T-helper 2 cell treated with Interferon-gamma antibody and Interleukin-4, amounts not matched to agents 100 ng/mL and 5 ng/mL, for 36 hours (primary cell): ENCODE data around the gene LDLRAP1. TPM values are rescaled to one million over a fixed set of nuclear protein-coding genes. Genes with fewer than 3 reads are reported as not detected.
"Not testable (repeated sequence)": the region's sequence is repeated elsewhere in the genome, so short reads cannot be mapped to it uniquely, and the experiment has no call there.

Experiments
- intact Hi-C: fragments of 100-400 bp; cut with micrococcal nuclease; formaldehyde crosslinking; loops from one replicate; pipeline ENCODE4 v1.15.1; 2023
- total RNA-seq: library from RNA; stranded (reverse); gene quantifications from 2 replicates; pipeline ENCODE4 v1.2.3, GENCODE V29; 2022

LDLRAP1 gene
- total RNA-seq, 1 donor from 2014 or later: 27.5 TPM

DNA sequence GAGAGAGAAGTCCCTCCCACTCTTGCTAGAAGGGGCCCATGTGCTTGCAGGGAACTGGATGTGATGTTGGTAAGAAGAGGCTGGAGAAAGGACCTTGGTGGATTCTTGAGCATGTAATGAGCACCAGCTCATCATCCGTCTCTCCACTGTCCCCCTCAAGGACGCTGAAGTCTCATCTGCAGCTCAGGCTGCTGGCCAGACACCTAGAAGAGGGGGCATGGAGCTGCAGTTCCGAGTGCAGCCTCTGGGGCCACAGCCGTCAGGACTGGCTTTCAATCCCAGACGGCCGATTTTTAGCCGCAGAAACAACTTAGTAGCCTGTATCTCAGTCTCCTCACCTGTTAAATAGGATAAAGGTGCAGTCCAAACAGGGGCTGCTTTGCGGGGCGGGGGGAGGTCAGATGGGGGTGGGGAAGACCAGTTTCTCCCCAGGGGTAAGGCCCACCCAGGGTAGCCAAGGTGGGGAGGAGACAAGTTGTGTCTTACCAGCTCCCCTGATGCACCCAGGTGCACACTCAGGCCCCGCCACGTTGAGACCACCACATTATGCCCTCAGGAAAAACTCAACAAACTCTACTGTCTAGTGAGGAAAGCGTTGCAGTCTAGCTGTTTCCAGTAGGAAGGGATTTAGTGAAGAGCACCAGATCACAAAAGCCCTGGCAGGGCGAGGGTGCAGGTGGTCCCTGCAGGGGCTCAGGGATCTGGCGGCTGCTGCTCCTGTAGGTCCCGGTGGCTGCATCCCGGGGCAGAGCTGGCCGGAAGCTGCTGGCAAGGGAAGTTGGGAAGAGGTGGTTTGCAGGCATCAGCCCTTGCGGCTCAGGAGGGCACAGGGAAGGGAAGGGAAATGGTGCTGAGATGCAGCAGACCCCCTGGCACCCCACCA, 29.5 kb downstream of the LDLRAP1 start:
- intact Hi-C loops: no loop called here

- intact Hi-C loops: no loop called here
Observed at GRCh38 chr1:25573591-25573930, 30.2 kb downstream of the LDLRAP1 start.

GRCh38 chr1:25573961-25574360, 30.6 kb downstream of the LDLRAP1 start:
- intact Hi-C loops: no loop called here

GRCh38 chr1:25575191-25575590, 31.8 kb downstream of the LDLRAP1 start:
- intact Hi-C loops: no loop called here

DNA sequence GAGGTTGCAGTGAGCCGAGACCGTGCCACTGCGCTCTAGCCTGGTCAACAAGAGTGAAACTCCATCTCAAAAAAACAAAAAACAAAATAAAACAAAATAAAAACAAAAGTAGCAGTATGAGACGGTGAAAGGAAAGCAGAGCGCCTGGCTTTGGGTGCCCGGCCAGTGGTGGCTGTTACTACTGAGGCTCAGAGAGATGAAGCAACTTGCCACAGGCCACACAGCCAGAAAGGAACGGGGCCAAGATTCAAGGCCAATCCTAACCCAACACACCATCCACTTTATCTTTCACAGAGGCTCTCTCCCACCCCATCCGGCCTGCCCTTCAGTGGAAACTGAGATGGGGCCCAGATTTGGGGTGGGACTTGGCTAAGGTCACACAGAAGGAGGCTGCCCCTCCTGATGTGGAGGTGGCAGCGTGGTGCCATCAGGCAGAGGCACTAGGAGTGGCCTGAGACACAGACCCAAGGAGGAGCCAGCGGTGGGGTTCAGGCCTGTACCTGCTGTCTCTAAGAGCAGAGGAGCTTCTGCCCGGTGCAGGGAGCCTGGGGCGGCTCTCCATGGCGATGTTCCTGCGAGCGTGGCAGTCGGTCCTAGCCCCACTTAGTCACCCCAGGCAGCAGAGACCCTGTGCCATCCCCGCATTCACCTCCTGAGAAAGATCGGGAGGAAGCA, 33.2 kb downstream of the LDLRAP1 start:
- intact Hi-C loops: no loop called here

DNA sequence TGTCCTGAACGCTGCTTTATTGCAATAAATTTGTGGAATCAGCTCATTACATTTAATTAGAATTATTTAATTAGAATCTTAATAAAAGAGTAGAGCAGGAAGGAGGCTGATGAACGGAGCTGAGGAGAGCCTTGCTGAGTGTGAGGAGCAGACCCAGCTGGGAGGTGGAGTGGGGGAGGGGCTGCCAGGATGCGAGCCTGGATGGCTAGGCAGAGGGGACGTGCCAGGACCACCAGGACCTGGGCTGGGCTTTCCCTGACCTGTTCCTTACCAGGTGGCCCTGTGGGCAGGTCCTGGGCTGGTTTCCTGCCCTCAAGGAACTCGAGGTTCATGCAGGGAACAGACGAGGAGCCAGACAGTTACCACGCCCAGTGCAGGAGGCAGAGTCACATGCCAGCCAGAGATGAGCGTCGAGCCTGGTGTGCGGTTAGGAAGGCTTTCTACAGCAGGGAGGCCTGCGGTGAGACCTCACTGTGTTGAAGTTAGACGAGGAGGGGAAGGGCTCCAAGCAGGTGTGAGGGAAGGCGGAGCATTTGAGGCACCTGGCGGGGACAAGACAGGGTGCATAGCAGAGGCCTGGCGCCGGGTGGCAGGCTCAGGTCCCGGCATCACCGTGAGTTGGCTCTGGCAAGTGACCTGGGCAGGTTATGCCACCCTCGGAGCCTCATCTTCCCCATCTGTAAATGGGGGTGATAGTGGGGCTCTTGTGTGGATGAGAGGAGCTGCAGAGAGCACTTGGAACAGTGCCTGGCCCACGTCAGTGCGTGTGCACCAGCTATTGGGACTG, 33.9 kb downstream of the LDLRAP1 start:
- intact Hi-C loops: no loop called here

DNA sequence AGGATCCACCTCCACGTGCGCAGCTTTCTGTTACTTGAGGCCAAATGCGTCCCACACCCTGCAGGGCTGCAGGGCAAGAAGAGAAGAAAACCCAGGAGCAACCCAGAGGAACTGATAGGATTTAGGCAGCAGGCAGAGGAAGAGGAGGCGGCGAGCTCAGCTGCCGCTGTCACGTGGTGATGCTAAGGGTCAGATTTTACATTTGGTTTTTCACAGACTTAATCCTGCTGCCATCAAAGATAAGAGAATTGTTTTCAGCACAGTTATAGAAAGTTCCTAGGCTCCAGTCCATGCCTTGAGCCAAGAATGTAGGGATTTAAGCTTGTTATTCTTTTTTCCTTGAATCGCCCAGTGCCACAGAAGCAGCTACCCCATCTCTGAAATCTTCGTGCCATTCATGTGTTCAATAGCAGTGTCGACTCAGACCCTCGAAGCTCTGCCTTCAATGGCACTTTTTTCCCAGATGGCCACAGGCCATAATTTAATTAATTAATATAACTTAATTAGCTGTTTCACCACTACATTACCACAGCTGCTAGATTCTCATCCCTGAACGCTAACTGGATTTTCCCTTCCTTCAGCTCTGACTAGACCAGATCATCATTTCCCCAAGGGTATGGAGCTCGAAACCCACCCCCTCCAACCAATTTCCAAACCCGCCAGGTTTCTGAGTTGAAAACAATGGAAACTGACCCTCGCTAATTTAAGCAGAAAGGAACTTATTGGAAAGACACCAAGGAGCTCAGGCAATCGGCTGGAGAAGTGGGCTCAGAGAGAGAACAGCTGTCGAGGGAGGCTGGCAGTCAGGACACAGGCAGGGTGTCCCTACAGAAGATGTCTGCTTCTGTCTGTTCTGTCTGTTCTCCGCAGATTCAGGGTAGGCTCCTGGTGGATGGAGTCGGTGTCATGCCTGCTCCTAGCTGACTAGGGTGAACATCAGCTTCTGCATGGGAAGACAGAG, 36.2 kb downstream of the LDLRAP1 start:
- intact Hi-C loops: no loop called here

- intact Hi-C loops: no loop called here
Observed at GRCh38 chr1:25580927-25581326, 37.5 kb downstream of the LDLRAP1 start.

- intact Hi-C loops: no loop called here
Observed at GRCh38 chr1:25581764-25582163, 38.4 kb downstream of the LDLRAP1 start.

GRCh38 chr1:25583519-25584370, 40.3 kb downstream of the LDLRAP1 start:
- intact Hi-C loops: no loop called here

GRCh38 chr1:25586181-25586588, 42.8 kb downstream of the LDLRAP1 start:
- intact Hi-C loops: no loop called here

GRCh38 chr1:25587290-25587689, 43.9 kb downstream of the LDLRAP1 start:
- intact Hi-C loops: no loop called here

DNA sequence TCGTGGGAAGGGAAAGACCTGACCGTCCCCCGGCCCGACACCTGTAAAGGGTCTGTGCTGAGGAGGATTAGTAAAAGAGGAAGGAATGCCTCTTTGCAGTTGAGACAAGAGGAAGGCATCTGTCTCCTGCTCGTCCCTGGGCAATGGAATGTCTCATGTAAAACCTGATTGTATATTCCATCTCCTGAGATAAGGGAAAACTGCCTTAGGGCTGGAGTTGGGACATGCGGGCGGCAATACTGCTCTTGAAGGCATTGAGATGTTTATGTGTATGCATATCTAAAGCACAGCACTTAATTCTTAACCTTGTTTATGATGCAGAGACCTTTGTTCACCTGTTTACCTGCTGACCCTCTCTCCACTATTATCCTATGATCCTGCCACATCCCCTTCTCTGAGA, 44.8 kb downstream of the LDLRAP1 start:
- intact Hi-C loops: not testable (repeated sequence)

- intact Hi-C loops: not testable (repeated sequence)
Observed at GRCh38 chr1:25588786-25589185, 45.4 kb downstream of the LDLRAP1 start.

GRCh38 chr1:25590096-25590824, 46.9 kb downstream of the LDLRAP1 start:
- intact Hi-C loops: no loop called here

DNA sequence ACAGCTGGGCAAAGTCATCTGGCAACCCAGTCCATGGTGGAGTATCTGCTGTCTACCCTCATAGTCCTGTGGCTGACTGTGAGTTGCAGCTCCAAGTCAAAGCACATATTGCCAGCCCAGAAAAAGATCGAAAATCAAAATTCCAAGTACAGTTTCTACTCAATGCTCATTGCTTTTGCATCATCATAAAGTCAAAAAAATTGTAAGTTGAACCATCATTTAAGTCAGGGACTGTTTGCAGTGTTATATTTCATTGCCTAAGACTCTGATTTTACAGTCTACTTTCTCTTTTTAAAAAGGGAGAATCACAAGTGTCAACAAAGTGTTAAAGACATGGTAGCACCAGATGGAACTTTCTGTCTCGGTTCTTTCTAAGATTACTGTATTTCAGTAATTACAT, 50.5 kb downstream of the LDLRAP1 start:
- intact Hi-C loops: no loop called here

DNA sequence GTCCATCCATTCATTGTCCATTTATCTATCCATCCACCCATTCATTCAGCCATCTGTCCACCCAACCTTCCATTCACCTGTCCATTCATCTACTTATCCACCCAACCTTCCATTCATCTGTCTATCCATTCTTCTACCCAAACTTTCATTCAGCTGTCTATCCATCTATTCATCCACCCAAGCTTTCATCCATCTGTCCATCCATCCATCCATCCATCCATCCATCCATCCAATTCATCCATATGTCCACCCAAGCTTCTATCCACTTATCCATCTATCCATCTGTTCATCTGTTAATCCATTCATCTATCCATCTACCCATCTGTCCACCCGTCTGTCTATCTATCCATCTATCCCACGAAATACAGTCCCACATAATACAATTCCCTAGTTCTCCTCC, 51.6 kb downstream of the LDLRAP1 start:
- intact Hi-C loops: no loop called here

- intact Hi-C loops: not testable (repeated sequence)
Observed at GRCh38 chr1:25596641-25597040, 53.2 kb downstream of the LDLRAP1 start.

DNA sequence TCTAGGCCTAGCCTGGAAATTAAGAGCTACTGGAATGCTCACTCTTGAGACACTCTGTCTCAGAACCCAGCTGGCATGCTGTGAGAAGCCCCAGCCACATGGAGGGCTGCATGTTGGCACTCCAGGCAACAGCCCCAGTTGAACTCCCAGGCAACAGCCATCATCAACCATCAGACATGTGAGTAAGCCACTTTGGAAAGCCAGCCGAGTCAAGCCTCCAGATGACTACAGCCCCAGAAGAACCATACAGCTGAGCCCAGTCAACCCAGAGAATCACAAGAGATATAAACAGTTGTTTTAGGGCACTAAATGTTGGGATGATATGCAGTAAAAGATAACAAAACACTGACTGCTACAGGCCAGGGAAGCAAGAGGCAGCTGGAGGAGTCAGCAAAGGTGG, 55.5 kb downstream of the LDLRAP1 start:
- intact Hi-C loops: no loop called here
